ES-I3 (cell line): ENCODE results near the gene NCOA3.
"Not testable (repeated sequence)": the region's sequence is repeated elsewhere in the genome, so short reads cannot be mapped to it uniquely, and the experiment has no call there.

Experiments
- H3K36me3 ChIP-seq: 2 replicates; pipeline ENCODE4 v1.6.1; 2013; ENCODE audit warnings: mild to moderate bottlenecking, low read length, control low read depth, moderate library complexity; ENCODE audit not compliant: insufficient read depth
- H3K4me1 ChIP-seq: 2 replicates; pipeline ENCODE4 v1.6.1; 2013; ENCODE audit warnings: mild to moderate bottlenecking, control low read depth, low read length; ENCODE audit not compliant: insufficient read depth
- H3K9ac ChIP-seq: 2 replicates; pipeline ENCODE4 v1.6.1; 2013; ENCODE audit warnings: low read depth, mild to moderate bottlenecking, low read length, moderate library complexity
- H3K9me3 ChIP-seq: 2 replicates; pipeline ENCODE4 v1.6.1; 2013; ENCODE audit warnings: mild to moderate bottlenecking, low read length, moderate library complexity; ENCODE audit not compliant: control insufficient read depth, insufficient read depth

The NCOA3 gene

DNA sequence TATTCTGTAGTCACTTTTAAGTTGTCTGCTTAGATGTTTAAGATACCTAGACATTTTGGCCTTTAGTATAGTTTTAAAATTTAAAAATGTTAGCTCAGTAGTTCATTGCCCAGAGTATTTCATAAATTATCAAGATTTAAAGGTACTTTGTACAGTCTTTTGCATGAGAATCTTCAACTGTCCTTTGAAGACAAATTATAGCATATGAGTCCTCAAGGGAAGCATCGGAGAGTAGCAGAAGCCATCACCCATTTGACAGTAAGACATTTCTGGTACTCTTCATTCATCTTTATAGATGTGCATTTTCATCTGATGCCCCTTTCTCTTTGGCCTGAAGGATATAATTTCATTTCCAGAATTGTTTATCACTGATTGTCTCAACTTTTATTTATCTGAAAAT, 89.5 kb downstream of the NCOA3 start:
- H3K9me3 ChIP-seq: no peaks in the 10 kb centered on the region
- H3K9ac ChIP-seq: no peak overlapping the region
- H3K4me1 ChIP-seq: peaks cover 14% of the 10 kb centered on the region
- no peaks in the 10 kb centered on the region for H3K36me3 ChIP-seq

DNA sequence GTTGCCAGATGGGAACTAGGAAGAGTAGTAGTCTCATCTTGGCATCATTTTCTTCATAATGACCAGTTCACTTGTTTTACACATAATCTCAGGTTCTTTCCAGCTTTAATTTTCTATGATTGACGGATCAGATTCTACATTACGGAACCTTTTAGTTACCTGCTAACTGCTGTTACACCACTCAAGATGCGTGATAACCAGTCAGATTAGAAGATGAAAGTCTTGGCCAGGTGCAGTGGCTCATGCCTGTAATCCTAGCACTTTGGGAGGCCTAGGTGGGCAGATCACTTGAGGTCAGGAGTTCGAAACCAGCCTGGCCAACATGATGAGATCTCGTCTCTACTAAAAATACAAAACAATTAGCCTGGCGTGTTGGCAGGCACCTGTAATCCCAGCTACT, 92.5 kb downstream of the NCOA3 start:
- H3K4me1 ChIP-seq: 0 out of 2 replicates have a peak, but pooled peaks cover 5% of the 10 kb centered on the region

DNA sequence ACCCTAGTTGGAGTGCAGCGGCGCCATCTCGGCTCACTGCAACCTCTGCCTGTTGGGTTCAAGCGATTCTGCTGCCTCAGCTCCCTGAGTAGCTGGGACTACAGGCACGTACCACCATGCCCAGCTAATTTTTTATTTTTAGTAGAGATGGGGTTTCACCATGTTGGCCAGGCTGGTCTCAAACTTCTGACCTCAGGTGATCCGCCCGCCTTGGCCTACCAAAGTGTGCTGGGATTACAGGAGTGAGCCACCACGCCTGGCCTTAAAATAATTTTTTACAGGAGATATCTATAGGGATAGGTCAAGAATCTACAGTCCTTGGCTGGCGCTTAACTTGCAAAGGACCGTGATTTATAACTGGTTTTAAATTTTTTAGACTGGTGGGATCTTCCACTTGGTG, 93.5 kb downstream of the NCOA3 start:
- not testable (repeated sequence) for H3K36me3 ChIP-seq, H3K9me3 ChIP-seq, H3K9ac ChIP-seq, H3K4me1 ChIP-seq

More for the DNA sequence above, 92.5 kb downstream of the NCOA3 start:
- Histone ChIP-seq H3K9ac (no peak overlapping the region), H3K36me3 (no peaks in the 10 kb centered on the region), H3K9me3 (no peaks in the 10 kb centered on the region)

- H3K4me1 ChIP-seq: 0 out of 2 replicates have a peak, but pooled peaks cover 2% of the 10 kb centered on the region
Measured at GRCh38 chr20:47596003-47596571, 94.4 kb downstream of the NCOA3 start.

DNA sequence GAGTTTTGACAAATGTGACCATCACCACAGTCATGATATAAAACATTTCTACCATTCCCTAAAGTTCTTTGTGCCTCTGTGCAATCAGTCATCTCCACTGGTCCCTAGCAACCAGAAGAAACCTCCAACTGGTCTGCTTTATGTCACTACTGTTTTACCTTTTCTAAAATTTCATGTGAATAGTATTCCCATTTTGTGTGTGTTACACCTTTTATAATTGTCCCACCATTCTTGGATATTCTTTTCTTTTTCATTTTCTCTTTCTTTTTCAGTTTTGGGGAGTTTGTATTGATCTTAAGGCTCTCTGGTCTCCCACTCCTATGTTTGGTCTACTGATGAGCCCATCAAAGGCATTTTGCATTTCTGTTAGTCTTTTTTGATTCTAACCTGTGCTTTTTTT, 95.4 kb downstream of the NCOA3 start:
- Histone ChIP-seq H3K4me1 (no peaks in the 10 kb centered on the region), H3K9me3 (no peaks in the 10 kb centered on the region), H3K36me3 (no peaks in the 10 kb centered on the region), H3K9ac (no peak overlapping the region)

More at GRCh38 chr20:47596003-47596571, 94.4 kb downstream of the NCOA3 start:
- H3K9ac ChIP-seq: no peak overlapping the region
- no peaks in the 10 kb centered on the region for H3K36me3 ChIP-seq
- H3K9me3 ChIP-seq: no peaks in the 10 kb centered on the region

GRCh38 chr20:47598911-47599744, 97.4 kb downstream of the NCOA3 start:
- Histone ChIP-seq H3K9ac (no peak overlapping the region), H3K4me1 (no peaks in the 10 kb centered on the region), H3K36me3 (no peaks in the 10 kb centered on the region), H3K9me3 (no peaks in the 10 kb centered on the region)

- Histone ChIP-seq H3K9me3 (no peaks in the 10 kb centered on the region), H3K4me1 (no peaks in the 10 kb centered on the region), H3K9ac (no peak overlapping the region)
Measured at GRCh38 chr20:47600967-47601547, 99.4 kb downstream of the NCOA3 start.

DNA sequence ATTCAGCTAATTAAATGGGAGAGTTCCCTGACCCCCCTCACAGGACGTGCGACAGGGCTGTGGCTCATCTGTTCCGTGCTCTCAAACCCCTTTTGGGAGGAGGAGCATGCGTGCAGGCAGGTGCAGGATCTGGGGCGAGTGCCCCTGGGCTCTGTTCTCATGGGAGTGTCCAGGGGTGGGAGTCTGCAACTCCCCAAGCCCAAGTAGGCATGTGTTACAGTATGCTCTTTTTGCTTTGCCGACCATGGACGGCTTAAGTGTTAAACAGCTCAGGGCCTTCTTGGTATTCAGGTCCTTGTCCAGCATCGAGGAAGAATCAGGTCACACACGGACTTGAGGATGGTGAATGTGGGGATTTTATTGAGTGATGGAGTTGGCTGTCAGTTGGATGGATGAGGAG, 101.6 kb downstream of the NCOA3 start:
- Histone ChIP-seq H3K36me3 (no peaks in the 10 kb centered on the region), H3K4me1 (peaks cover 12% of the 10 kb centered on the region; the same call in 1 of the 2 replicates), H3K9me3 (no peaks in the 10 kb centered on the region), H3K9ac (no peak overlapping the region)

More at GRCh38 chr20:47600967-47601547, 99.4 kb downstream of the NCOA3 start:
- H3K36me3 ChIP-seq: no peaks in the 10 kb centered on the region

DNA sequence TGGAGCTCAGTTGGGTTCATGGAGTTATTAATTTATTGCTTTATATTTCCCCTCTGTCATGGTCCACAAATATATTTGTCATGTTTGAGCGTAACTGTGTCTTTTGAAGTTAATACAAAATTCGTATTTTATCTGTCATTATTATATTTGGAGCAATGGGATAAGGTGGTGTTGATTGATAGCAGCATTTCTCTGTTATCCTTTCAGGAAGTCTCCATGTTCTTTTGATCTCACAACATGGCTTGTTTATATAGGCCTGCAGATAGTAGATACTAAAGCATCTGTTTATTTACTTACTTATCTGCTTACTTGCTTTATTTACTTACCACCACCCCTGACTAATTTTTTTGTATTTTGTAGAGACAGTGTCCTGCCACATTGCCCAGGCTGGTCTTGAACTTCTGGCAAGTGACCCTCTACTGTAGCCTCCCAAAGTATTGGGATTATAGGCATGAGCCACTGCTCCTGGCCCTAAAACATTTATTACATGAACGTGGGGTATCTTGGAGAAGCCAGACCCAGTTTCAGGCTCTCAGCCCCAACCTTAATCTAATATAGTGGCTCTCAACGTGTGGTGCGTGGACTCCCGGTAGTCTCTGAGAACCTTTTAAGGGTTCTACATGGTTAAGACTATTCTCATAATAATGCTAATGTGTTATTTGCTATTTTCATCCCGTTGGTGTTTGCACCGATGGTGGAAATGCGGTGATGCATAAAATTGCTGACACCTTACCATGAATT, 104.2 kb downstream of the NCOA3 start:
- Histone ChIP-seq H3K9ac (no peak overlapping the region), H3K4me1 (peaks cover 12% of the 10 kb centered on the region; the same call in 1 of the 2 replicates), H3K9me3 (no peaks in the 10 kb centered on the region), H3K36me3 (no peaks in the 10 kb centered on the region)

GRCh38 chr20:47606414-47606982, 104.8 kb downstream of the NCOA3 start:
- Histone ChIP-seq H3K36me3 (no peaks in the 10 kb centered on the region), H3K9ac (no peak overlapping the region), H3K4me1 (peaks cover 12% of the 10 kb centered on the region; the same call in 1 of the 2 replicates)

GRCh38 chr20:47606983-47607613, 105.4 kb downstream of the NCOA3 start:
- H3K9ac ChIP-seq: no peak overlapping the region
- peaks cover 12% of the 10 kb centered on the region; the same call in 1 of the 2 replicates for H3K4me1 ChIP-seq
- no peaks in the 10 kb centered on the region for H3K36me3 ChIP-seq
- H3K9me3 ChIP-seq: no peaks in the 10 kb centered on the region

More at GRCh38 chr20:47606414-47606982, 104.8 kb downstream of the NCOA3 start:
- H3K9me3 ChIP-seq: no peaks in the 10 kb centered on the region

DNA sequence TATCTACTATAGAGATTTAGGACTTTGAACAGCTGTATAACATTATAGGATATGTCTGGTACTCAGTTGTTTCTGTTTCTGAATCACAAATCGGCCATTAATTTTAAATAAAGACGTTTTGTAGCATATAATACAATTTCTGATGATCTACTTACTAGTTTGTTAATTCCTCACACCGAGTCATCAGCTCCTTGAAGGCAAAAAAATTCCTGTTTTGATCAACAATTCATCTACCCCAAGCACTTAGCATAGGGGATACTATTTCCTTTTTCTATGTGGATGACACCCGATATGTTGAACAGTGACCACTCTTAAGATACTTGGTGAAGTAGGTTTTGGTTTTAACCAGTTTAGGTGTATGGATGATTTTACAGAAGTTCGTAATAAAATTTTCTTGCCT, 107.3 kb downstream of the NCOA3 start:
- Histone ChIP-seq H3K4me1 (peaks cover 12% of the 10 kb centered on the region; the same call in 1 of the 2 replicates), H3K36me3 (no peaks in the 10 kb centered on the region), H3K9ac (no peak overlapping the region), H3K9me3 (no peaks in the 10 kb centered on the region)

DNA sequence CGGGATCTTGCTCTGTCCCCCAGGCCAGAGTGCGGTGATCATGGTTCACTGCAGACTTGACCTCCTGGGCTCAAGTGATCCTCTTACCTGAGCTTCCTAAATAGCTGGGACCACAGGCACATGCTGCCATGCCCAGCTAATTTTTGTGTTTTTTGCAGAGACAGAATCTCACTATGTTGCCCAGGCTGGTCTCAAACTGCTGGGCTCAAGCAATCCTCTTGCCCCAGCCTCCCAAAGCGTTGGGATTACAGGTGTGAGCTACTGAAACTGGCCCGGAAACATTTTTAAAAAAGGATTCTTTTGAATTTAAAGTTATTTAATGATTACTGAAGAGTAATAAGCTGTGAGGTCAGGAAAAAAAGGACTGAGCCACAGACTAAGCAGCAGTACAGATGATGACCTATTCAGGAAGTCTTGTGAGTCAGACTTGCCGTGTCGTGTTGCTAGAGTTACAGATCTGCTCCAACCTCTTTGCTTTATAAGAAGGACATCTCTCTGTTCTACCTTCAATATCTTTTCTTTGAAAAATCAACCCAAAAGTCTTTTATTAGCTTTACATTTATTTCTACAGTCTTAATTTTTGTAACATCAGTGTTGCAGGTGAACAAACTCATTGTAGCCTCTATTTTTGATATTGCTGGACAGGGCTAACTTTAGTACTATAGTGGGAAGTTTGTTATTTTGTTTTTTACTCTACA, 108.7 kb downstream of the NCOA3 start:
- H3K36me3 ChIP-seq: no peaks in the 10 kb centered on the region
- no peaks in the 10 kb centered on the region for H3K9me3 ChIP-seq
- H3K4me1 ChIP-seq: peaks cover 12% of the 10 kb centered on the region; the same call in 1 of the 2 replicates
- no peak overlapping the region for H3K9ac ChIP-seq
